Stimulated activated CD4-positive, alpha-beta T cell treated with anti-CD3 and anti-CD28 coated beads, TNF-alpha, amount 100 ng/mL, for 4 hours (primary cell): ENCODE data around the gene MCF2L.

Experiments used
- DNase-seq, 3 experiments: peaks; one replicate each; pipeline ENCODE4 v3.0.0-alpha.2; 2020; ENCODE audit warnings: low read depth in 3 of 3

MCF2L gene

GRCh38 chr13:112962911-112963625, 5.9 kb upstream of the MCF2L start:
- no peak for DNase-seq

- no peak for DNase-seq
These were observed 5.4 kb upstream of the MCF2L start for GRCh38 chr13:112963641-112964040.

- DNase-seq = no peak
These were observed 4.0 kb upstream of the MCF2L start for GRCh38 chr13:112964971-112965492.

GRCh38 chr13:112965573-112966115, 3.4 kb upstream of the MCF2L start:
- no peak for DNase-seq

- DNase-seq = no peak
These were observed 2.2 kb upstream of the MCF2L start for GRCh38 chr13:112966776-112967175.

GRCh38 chr13:112967686-112968379, 1.2 kb upstream of the MCF2L start:
- DNase-seq = no peak

GRCh38 chr13:112968380-112968909, 569 bp upstream of the MCF2L start:
- peak in 2 of 3 experiments; percentile 7 to 23 for DNase-seq

- no peak for DNase-seq
These were observed 801 bp downstream of the MCF2L start for GRCh38 chr13:112969692-112970338.

GRCh38 chr13:112970552-112971287, 1.7 kb downstream of the MCF2L start:
- DNase-seq = no peak

GRCh38 chr13:112971288-112971643, 2.3 kb downstream of the MCF2L start:
- no peak for DNase-seq

GRCh38 chr13:112972258-112972657, 3.2 kb downstream of the MCF2L start:
- DNase-seq = no peak

GRCh38 chr13:112972867-112973576, 4.0 kb downstream of the MCF2L start:
- no peak for DNase-seq

- no peak for DNase-seq
These were observed 4.5 kb downstream of the MCF2L start for GRCh38 chr13:112973577-112973951.

- no peak for DNase-seq
These were observed 5.1 kb downstream of the MCF2L start for GRCh38 chr13:112974125-112974524.

GRCh38 chr13:112974671-112975070, 5.7 kb downstream of the MCF2L start:
- DNase-seq = no peak

- no peak for DNase-seq
These were observed 6.5 kb downstream of the MCF2L start for GRCh38 chr13:112975401-112975939.

GRCh38 chr13:112976526-112976925, 7.5 kb downstream of the MCF2L start:
- DNase-seq = no peak

GRCh38 chr13:112977091-112977490, 8.1 kb downstream of the MCF2L start:
- no peak for DNase-seq

- DNase-seq = no peak
These were observed 8.5 kb downstream of the MCF2L start for GRCh38 chr13:112977525-112977924.

GRCh38 chr13:112978561-112979405, 9.8 kb downstream of the MCF2L start:
- no peak for DNase-seq
